BJ (cell line): Measurements from ENCODE around the gene ENPP1. TPM values are rescaled to one million over a fixed set of nuclear protein-coding genes. Genes with fewer than 3 reads are reported as not detected.

Experiments
- CTCF ChIA-PET: fragments of 350-600 bp; formaldehyde crosslinking; extraction: SDS; loops from one replicate; lab custom pipeline; 2021; ENCODE audit warnings: antibody characterized with exemption, inconsistent platforms; lab: Yijun Ruan, JAX
- POLR2A ChIA-PET: fragments of 300-600 bp; sonication (Branson Sonifier 250); formaldehyde crosslinking; extraction: SDS; loops from one replicate; lab custom pipeline; 2021; ENCODE audit warnings: antibody characterized with exemption; lab: Charles Lee
- DNase-seq: peaks from one replicate; pipeline ENCODE4 v3.0.0-alpha.2; 2011; ENCODE audit warnings: low read depth
- H3K27me3 ChIP-seq: 2 replicates; pipeline ENCODE4 v1.6.0; 2011; ENCODE audit warnings: low read length; ENCODE audit not compliant: control insufficient read depth, insufficient read depth
- H3K36me3 ChIP-seq: 2 replicates; pipeline ENCODE4 v1.5.1; 2011; ENCODE audit warnings: low read length; ENCODE audit not compliant: control insufficient read depth, insufficient read depth
- H3K4me3 ChIP-seq: 2 replicates; pipeline ENCODE4 v1.5.1; 2011; ENCODE audit warnings: low read depth, mild to moderate bottlenecking, control low read depth, low read length
- polyA plus RNA-seq: library from polyadenylated mRNA; depleted of rRNA; stranded (reverse); fragments of >200 nt; gene quantifications from 2 replicates; pipeline ENCODE4 v1.2.3, GENCODE V29; 2011
- TF ChIP-seq, protein P1 (sequence below): IDR thresholded peaks from 2 replicates; pipeline ENCODE4 v1.5.1; 2011; ENCODE audit warnings: low read depth, mild to moderate bottlenecking, control low read depth, inconsistent platforms, low read length, moderate library complexity; ENCODE audit not compliant: insufficient read depth

The ENPP1 gene
- polyA plus RNA-seq, 1 experiment = 8.0 TPM

GRCh38 chr6:131920656-131921055, 112.8 kb downstream of the ENPP1 start:
- no peak overlapping the region for H3K4me3 ChIP-seq
- TF ChIP-seq, protein P1, sequence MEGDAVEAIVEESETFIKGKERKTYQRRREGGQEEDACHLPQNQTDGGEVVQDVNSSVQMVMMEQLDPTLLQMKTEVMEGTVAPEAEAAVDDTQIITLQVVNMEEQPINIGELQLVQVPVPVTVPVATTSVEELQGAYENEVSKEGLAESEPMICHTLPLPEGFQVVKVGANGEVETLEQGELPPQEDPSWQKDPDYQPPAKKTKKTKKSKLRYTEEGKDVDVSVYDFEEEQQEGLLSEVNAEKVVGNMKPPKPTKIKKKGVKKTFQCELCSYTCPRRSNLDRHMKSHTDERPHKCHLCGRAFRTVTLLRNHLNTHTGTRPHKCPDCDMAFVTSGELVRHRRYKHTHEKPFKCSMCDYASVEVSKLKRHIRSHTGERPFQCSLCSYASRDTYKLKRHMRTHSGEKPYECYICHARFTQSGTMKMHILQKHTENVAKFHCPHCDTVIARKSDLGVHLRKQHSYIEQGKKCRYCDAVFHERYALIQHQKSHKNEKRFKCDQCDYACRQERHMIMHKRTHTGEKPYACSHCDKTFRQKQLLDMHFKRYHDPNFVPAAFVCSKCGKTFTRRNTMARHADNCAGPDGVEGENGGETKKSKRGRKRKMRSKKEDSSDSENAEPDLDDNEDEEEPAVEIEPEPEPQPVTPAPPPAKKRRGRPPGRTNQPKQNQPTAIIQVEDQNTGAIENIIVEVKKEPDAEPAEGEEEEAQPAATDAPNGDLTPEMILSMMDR = no peak
- POLR2A ChIA-PET = no interaction called here
- no peak for DNase-seq
- no peaks in the 10 kb centered on the region for H3K36me3 ChIP-seq
- CTCF ChIA-PET = interaction anchor here (0.6 kb wide), 1 partner anchor 360 kb away, joined by 3 read pairs; no protein-coding TSS in a partner anchor
- no peaks in the 10 kb centered on the region for H3K27me3 ChIP-seq

DNA sequence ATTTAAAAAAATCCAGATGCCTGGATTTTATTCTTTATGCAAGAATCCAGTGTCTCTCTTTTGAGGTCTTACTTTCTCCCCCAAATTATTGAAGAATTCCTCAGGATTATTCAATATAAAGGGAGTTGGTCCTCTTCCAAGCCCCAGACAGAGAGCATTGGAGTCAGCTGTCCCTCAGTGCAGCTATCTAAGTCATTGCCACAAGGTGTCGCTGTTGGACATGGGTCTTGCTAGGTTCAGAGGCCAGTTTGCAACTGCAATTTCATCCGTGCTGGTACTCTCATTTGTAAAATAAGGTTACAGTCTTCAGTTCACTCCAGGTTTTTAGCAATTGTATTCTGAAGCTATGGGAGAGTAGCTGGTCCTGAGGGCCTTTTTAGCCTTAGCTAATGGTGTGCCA, 115.5 kb downstream of the ENPP1 start:
- TF ChIP-seq, protein P1 = peak; percentile 61
- Histone ChIP-seq H3K27me3 (no peaks in the 10 kb centered on the region), H3K36me3 (no peaks in the 10 kb centered on the region), H3K4me3 (no peak overlapping the region)
- CTCF ChIA-PET = interaction anchor here (0.6 to 6.0 kb wide), 14 partner anchors 8 to 543 kb away, joined by 3 to 118 read pairs (median 4); no protein-coding TSS in a partner anchor
- no peak for DNase-seq
- POLR2A ChIA-PET = no interaction called here

DNA sequence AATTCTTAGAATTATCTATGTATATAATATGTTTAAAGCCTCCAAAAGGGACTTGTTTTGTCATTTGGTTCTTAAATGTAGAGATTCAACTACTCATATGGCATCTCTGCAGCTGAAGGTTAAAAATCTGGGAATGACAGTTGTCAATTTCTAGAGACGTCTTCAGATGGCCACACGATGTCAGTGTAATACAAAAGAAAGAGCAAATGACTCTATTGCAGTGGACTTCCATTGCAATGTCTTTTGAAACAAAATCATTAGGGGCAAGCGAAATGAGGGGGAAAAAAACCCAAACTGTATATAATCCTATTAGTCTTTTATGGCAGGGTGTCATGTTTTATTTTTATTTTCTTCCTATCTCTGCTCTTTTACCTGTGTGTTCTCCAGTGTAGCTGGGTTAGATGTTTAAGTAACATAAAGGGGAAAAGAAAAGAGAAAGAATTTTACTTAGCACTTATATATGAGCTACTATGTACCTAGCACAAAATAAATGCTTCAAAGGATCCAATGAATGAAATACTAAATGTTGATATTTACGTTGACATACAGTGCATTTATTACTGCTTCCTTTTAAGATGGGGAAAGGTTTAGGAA, 117.2 kb downstream of the ENPP1 start:
- TF ChIP-seq, protein P1 = peak; percentile 56
- no peaks in the 10 kb centered on the region for H3K36me3 ChIP-seq
- no peak for DNase-seq
- ChIA-PET POLR2A (no interaction called here), CTCF (interaction anchor here (0.6 to 6.0 kb wide), 45 partner anchors 9 to 559 kb away, joined by 3 to 118 read pairs (median 4); no protein-coding TSS in a partner anchor)
- no peaks in the 10 kb centered on the region for H3K27me3 ChIP-seq
- no peak overlapping the region for H3K4me3 ChIP-seq

DNA sequence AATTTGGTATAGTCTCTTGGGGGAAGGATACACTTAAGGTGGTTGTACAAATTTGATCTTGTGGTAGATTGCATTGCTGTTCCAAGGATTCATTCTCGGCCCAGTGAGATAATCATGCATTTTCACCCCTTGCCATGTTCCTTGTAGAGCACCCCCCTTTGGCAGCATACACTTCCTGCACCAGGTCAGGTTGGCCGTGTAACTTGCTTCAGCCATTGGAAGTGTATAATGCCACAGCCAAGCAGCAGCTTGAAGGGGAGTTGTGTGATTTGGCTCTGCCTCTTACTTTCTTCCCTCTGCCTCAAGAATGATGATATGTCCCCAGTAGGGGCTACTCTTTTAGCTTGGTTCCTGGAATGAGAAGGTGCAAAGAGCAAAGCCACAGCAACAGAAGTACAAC, 121.4 kb downstream of the ENPP1 start:
- POLR2A ChIA-PET = no interaction called here

GRCh38 chr6:131929976-131930375, 122.2 kb downstream of the ENPP1 start:
- TF ChIP-seq, protein P1 = no peak
- no peak overlapping the region for H3K4me3 ChIP-seq
- H3K36me3 ChIP-seq = no peaks in the 10 kb centered on the region
- DNase-seq = no peak
- no peaks in the 10 kb centered on the region for H3K27me3 ChIP-seq
- POLR2A ChIA-PET = no interaction called here
- CTCF ChIA-PET = interaction anchor here (1.8 to 2.6 kb wide), 2 partner anchors 288 to 329 kb away, joined by 7 to 12 read pairs; no protein-coding TSS in a partner anchor

More for the DNA sequence above, 121.4 kb downstream of the ENPP1 start:
- CTCF ChIA-PET = interaction anchor here (1.2 to 2.6 kb wide), 2 partner anchors 330 to 348 kb away, joined by 4 to 12 read pairs; no protein-coding TSS in a partner anchor
- no peaks in the 10 kb centered on the region for H3K36me3 ChIP-seq
- TF ChIP-seq, protein P1 = no peak
- no peak overlapping the region for H3K4me3 ChIP-seq
- DNase-seq = no peak
- H3K27me3 ChIP-seq = no peaks in the 10 kb centered on the region
